Mesodermal cell (in vitro differentiated cells): ENCODE measurements around the gene ZER1.
"Not testable (repeated sequence)": the region's sequence is repeated elsewhere in the genome, so short reads cannot be mapped to it uniquely, and the experiment has no call there.

Source experiments
- H3K27ac ChIP-seq: 2 replicates; pipeline ENCODE4 v1.7.0; 2013; ENCODE audit warnings: mild to moderate bottlenecking, low read depth, low read length, moderate library complexity; ENCODE audit not compliant: severe bottlenecking
- H3K36me3 ChIP-seq: 2 replicates; pipeline ENCODE4 v1.7.1; 2013; ENCODE audit warnings: mild to moderate bottlenecking, low read length, moderate library complexity; ENCODE audit not compliant: control insufficient read depth, insufficient read depth
- H3K4me1 ChIP-seq: one replicate; pipeline ENCODE4 v1.7.1; 2013; ENCODE audit warnings: mild to moderate bottlenecking, low read length; ENCODE audit not compliant: insufficient read depth, control insufficient read depth, poor library complexity, severe bottlenecking
- H3K4me3 ChIP-seq: 2 replicates; pipeline ENCODE4 v1.7.0; 2013; ENCODE audit warnings: low read length, control low read depth, mild to moderate bottlenecking; ENCODE audit not compliant: insufficient read depth, poor library complexity, severe bottlenecking; ENCODE audit errors: extremely low read depth
- H3K9me3 ChIP-seq: 2 replicates; pipeline ENCODE4 v1.7.1; 2013; ENCODE audit warnings: mild to moderate bottlenecking, low read length, moderate library complexity; ENCODE audit not compliant: control insufficient read depth
- WGBS, 2 experiments: methylation state at CpG; one replicate each; pipeline ENCODE4 v1.1.5; 2013; ENCODE audit warnings: missing lambda C conversion rate in 2 of 2; ENCODE audit not compliant: insufficient coverage in 2 of 2; 5-methylcytosine and 5-hydroxymethylcytosine counted together

ZER1 gene

GRCh38 chr9:128807827-128808226 is 36.1 kb upstream of the ZER1 start:
- no peaks in the 10 kb centered on the region for H3K4me1 ChIP-seq
- 82 to 94% methylated on average over 13 to 14 of the region's 14 CpGs for WGBS, 2 experiments

GRCh38 chr9:128805661-128806060 is 33.9 kb upstream of the ZER1 start:
- Histone ChIP-seq H3K4me3 (no peak overlapping the region), H3K36me3 (peaks cover 77% of the 10 kb centered on the region), H3K9me3 (no peaks in the 10 kb centered on the region), H3K27ac (no peak overlapping the region), H3K4me1 (no peaks in the 10 kb centered on the region)
- WGBS, 2 experiments = 94 to 95% methylated on average over 13 to 14 of the region's 14 CpGs

More at GRCh38 chr9:128807827-128808226, 36.1 kb upstream of the ZER1 start:
- no peak overlapping the region for H3K4me3 ChIP-seq
- no peaks in the 10 kb centered on the region for H3K9me3 ChIP-seq
- H3K27ac ChIP-seq = no peak overlapping the region
- peaks cover 63% of the 10 kb centered on the region for H3K36me3 ChIP-seq

GRCh38 chr9:128802482-128802881 is 30.8 kb upstream of the ZER1 start:
- no peaks in the 10 kb centered on the region for H3K4me1 ChIP-seq
- WGBS, 2 experiments = 90 to 100% methylated on average over 4 of the region's 4 CpGs
- H3K9me3 ChIP-seq = no peaks in the 10 kb centered on the region
- H3K27ac ChIP-seq = no peak overlapping the region
- no peak overlapping the region for H3K4me3 ChIP-seq
- H3K36me3 ChIP-seq = peaks cover 87% of the 10 kb centered on the region

GRCh38 chr9:128800061-128800460 is 28.3 kb upstream of the ZER1 start:
- 92 to 95% methylated on average over 6 of the region's 7 CpGs for WGBS, 2 experiments
- no peak overlapping the region for H3K27ac ChIP-seq
- no peak overlapping the region for H3K4me3 ChIP-seq
- H3K9me3 ChIP-seq = no peaks in the 10 kb centered on the region
- no peaks in the 10 kb centered on the region for H3K4me1 ChIP-seq
- peaks cover 80% of the 10 kb centered on the region for H3K36me3 ChIP-seq

- 85 to 92% methylated on average over 8 of the region's 8 CpGs for WGBS, 2 experiments
- H3K27ac ChIP-seq = no peak overlapping the region
- H3K9me3 ChIP-seq = no peaks in the 10 kb centered on the region
- H3K36me3 ChIP-seq = peaks cover 81% of the 10 kb centered on the region
- H3K4me1 ChIP-seq = no peaks in the 10 kb centered on the region
- no peak overlapping the region for H3K4me3 ChIP-seq
These were observed 27.2 kb upstream of the ZER1 start for GRCh38 chr9:128798896-128799295.

- H3K27ac ChIP-seq, H3K4me3 ChIP-seq, H3K9me3 ChIP-seq, H3K4me1 ChIP-seq: not testable (repeated sequence)
- H3K36me3 ChIP-seq = peaks cover 88% of the 10 kb centered on the region
- WGBS, 2 experiments = 100% methylated on average over 1 of the region's 2 CpGs; no CpG with 5 or more reads in 1 of the 2 experiments
These were observed 23.2 kb upstream of the ZER1 start for GRCh38 chr9:128794961-128795360.

- WGBS, 2 experiments = 95 to 96% methylated on average over 5 to 7 of the region's 8 CpGs
- no peaks in the 10 kb centered on the region for H3K4me1 ChIP-seq
- H3K4me3 ChIP-seq = no peak overlapping the region
- no peaks in the 10 kb centered on the region for H3K9me3 ChIP-seq
- H3K27ac ChIP-seq = no peak overlapping the region
- H3K36me3 ChIP-seq = peaks cover 82% of the 10 kb centered on the region
These were observed 21.4 kb upstream of the ZER1 start for GRCh38 chr9:128792978-128793686.

- Histone ChIP-seq H3K36me3 (peaks cover 72% of the 10 kb centered on the region), H3K4me1 (no peaks in the 10 kb centered on the region), H3K9me3 (no peaks in the 10 kb centered on the region), H3K27ac (no peak overlapping the region), H3K4me3 (no peak overlapping the region)
- WGBS, 2 experiments = 98 to 100% methylated on average over 8 to 9 of the region's 9 CpGs
These were observed 20.4 kb upstream of the ZER1 start for GRCh38 chr9:128792134-128792533.

GRCh38 chr9:128790536-128790935 is 18.8 kb upstream of the ZER1 start:
- H3K27ac ChIP-seq = no peak overlapping the region
- H3K4me3 ChIP-seq = no peak overlapping the region
- no peaks in the 10 kb centered on the region for H3K4me1 ChIP-seq
- H3K36me3 ChIP-seq = peaks cover 59% of the 10 kb centered on the region
- WGBS, 2 experiments = 75 to 100% methylated on average over 2 to 4 of the region's 4 CpGs
- peaks cover 8% of the 10 kb centered on the region for H3K9me3 ChIP-seq

GRCh38 chr9:128788445-128788844 is 16.7 kb upstream of the ZER1 start:
- H3K4me1 ChIP-seq = peaks cover 4% of the 10 kb centered on the region
- peak overlapping the region; percentile 69 for H3K4me3 ChIP-seq
- H3K36me3 ChIP-seq = peaks cover 43% of the 10 kb centered on the region
- WGBS, 2 experiments = 89% methylated on average over 1 of the region's 1 CpG; no CpG with 5 or more reads in 1 of the 2 experiments
- H3K27ac ChIP-seq = peak overlapping the region; percentile 36
- peaks cover 8% of the 10 kb centered on the region for H3K9me3 ChIP-seq

- H3K36me3 ChIP-seq = peaks cover 36% of the 10 kb centered on the region
- WGBS, 2 experiments = 15% methylated on average over 4 of the region's 7 CpGs; no CpG with 5 or more reads in 1 of the 2 experiments
- H3K4me1 ChIP-seq = peaks cover 7% of the 10 kb centered on the region
- peak overlapping the region; percentile 72 for H3K27ac ChIP-seq
- peaks cover 8% of the 10 kb centered on the region for H3K9me3 ChIP-seq
- peak overlapping the region; percentile 69 for H3K4me3 ChIP-seq
These were observed 15.9 kb upstream of the ZER1 start for GRCh38 chr9:128787659-128788058.
